GM12891 (cell line): ENCODE data around the gene FOXF2.

Experiments
- PAX5 ChIP-seq: IDR thresholded peaks from 2 replicates; pipeline ENCODE4 v1.6.1; 2011; ENCODE audit warnings: low read length, moderate library complexity, mild to moderate bottlenecking; ENCODE audit not compliant: insufficient read depth, severe bottlenecking
- POLR2A ChIP-seq: IDR thresholded peaks from 2 replicates; pipeline ENCODE4 v1.6.1; 2011; ENCODE audit warnings: low read depth, low read length, control low read depth
- POLR2AphosphoS5 ChIP-seq: IDR thresholded peaks from 2 replicates; pipeline ENCODE4 v1.6.1; 2011; ENCODE audit warnings: low read depth, low read length, control low read depth
- POU2F2 ChIP-seq: IDR thresholded peaks from 2 replicates; pipeline ENCODE4 v1.6.1; 2011; ENCODE audit warnings: low read depth, mild to moderate bottlenecking, control low read depth, low read length, moderate library complexity
- TAF1 ChIP-seq: IDR thresholded peaks from 2 replicates; pipeline ENCODE4 v1.6.1; 2011; ENCODE audit warnings: low read depth, low read length, control low read depth

GRCh38 chr6:1415416-1416063 lies 26.2 kb downstream of the FOXF2 start:
- no peak for TF ChIP-seq POLR2A
- no peak for TF ChIP-seq TAF1
- TF ChIP-seq POLR2AphosphoS5 = no peak
- TF ChIP-seq POU2F2 = no peak
- no peak for TF ChIP-seq PAX5
